HEK293T (cell line): ENCODE data around the gene NBEA.

Source experiments
- CTCF ChIA-PET: fragments of 350-600 bp; formaldehyde crosslinking; extraction: SDS; loops from one replicate; lab custom pipeline; 2021; ENCODE audit warnings: antibody characterized with exemption, inconsistent platforms; lab: Yijun Ruan, JAX
- POLR2A ChIA-PET: fragments of 350-600 bp; formaldehyde crosslinking; extraction: SDS; loops from one replicate; lab custom pipeline; 2020; ENCODE audit warnings: antibody characterized with exemption, inconsistent platforms; lab: Yijun Ruan, JAX
- DNase-seq: peaks from one replicate; pipeline ENCODE4 v3.0.0; 2012; ENCODE audit warnings: mixed read lengths; ENCODE audit errors: extremely low spot score
- ARNT ChIP-seq: fragments of 450-650 bp; IDR thresholded peaks from 2 replicates; pipeline ENCODE4 v1.6.1; 2017; ENCODE audit warnings: mild to moderate bottlenecking
- BHLHE40 ChIP-seq: fragments of 450-650 bp; IDR thresholded peaks from 2 replicates; pipeline ENCODE4 v1.6.1; 2016; ENCODE audit warnings: mild to moderate bottlenecking, moderate library complexity, borderline replicate concordance
- CTBP1 ChIP-seq: fragments of 450-650 bp; IDR thresholded peaks from 2 replicates; pipeline ENCODE4 v1.6.1; 2016; ENCODE audit warnings: borderline replicate concordance
- ELF4 ChIP-seq: fragments of 450-650 bp; IDR thresholded peaks from 2 replicates; pipeline ENCODE4 v1.6.1; 2017; ENCODE audit warnings: antibody characterized with exemption
- FOXA1 ChIP-seq: fragments of 450-650 bp; IDR thresholded peaks from 2 replicates; pipeline ENCODE4 v1.6.1; 2016; ENCODE audit warnings: mild to moderate bottlenecking
- FOXK2 ChIP-seq: fragments of 450-650 bp; IDR thresholded peaks from 2 replicates; pipeline ENCODE4 v1.6.1; 2016; ENCODE audit warnings: mild to moderate bottlenecking
- FOXM1 ChIP-seq: fragments of 450-650 bp; IDR thresholded peaks from 2 replicates; pipeline ENCODE4 v1.6.1; 2017; ENCODE audit warnings: mild to moderate bottlenecking, borderline replicate concordance
- HDGF ChIP-seq: fragments of 450-650 bp; IDR thresholded peaks from 2 replicates; pipeline ENCODE4 v1.6.1; 2017; ENCODE audit warnings: antibody characterized with exemption, borderline replicate concordance
- L3MBTL2 ChIP-seq: fragments of 450-650 bp; conservative IDR thresholded peaks from 2 replicates; pipeline ENCODE4 v1.6.1; 2016; ENCODE audit warnings: mild to moderate bottlenecking
- LEF1 ChIP-seq: fragments of 450-650 bp; IDR thresholded peaks from 2 replicates; pipeline ENCODE4 v1.6.1; 2017; ENCODE audit warnings: mild to moderate bottlenecking, borderline replicate concordance
- NFRKB ChIP-seq: fragments of 450-650 bp; IDR thresholded peaks from 2 replicates; pipeline ENCODE4 v1.6.1; 2016; ENCODE audit warnings: mild to moderate bottlenecking, moderate library complexity
- SP1 ChIP-seq: fragments of 450-650 bp; IDR thresholded peaks from 2 replicates; pipeline ENCODE4 v1.6.1; 2017
- SUZ12 ChIP-seq: fragments of 450-650 bp; IDR thresholded peaks from 2 replicates; pipeline ENCODE4 v1.6.1; 2016; ENCODE audit warnings: mild to moderate bottlenecking
- TARDBP ChIP-seq: fragments of 450-650 bp; IDR thresholded peaks from 2 replicates; pipeline ENCODE4 v1.6.1; 2016
- ZNF384 ChIP-seq: fragments of 450-650 bp; IDR thresholded peaks from 2 replicates; pipeline ENCODE4 v1.6.1; 2016
- TF ChIP-seq, protein P1 (sequence below): fragments of 450-650 bp; IDR thresholded peaks from 2 replicates; pipeline ENCODE4 v1.6.1; 2016

Gene NBEA

DNA sequence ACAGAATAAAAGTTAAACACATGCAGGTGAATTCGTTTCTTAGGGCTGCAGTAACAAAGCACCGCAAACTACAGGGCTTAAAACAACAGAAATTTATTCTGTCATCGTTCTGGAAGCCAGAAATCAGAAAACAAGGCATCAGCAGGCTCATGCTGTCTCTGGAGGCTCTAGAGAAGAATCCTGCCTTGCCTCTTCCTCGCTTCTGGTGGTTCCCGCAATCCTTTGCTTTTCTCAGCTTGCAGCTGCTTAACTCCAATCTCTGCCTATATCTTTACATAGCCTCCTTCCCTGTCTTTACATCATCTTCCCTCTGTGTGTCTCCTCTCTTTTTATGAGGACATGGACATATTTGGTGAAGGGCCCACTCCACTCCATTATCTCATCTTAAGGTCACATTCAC is 6.2 kb upstream of the NBEA start:
- TF ChIP-seq FOXK2 (no peak), TARDBP (no peak), ZNF384 (no peak), ELF4 (no peak), ARNT (no peak), BHLHE40 (no peak), SUZ12 (no peak), HDGF (no peak), SP1 (no peak), NFRKB (no peak), CTBP1 (no peak), LEF1 (no peak), L3MBTL2 (no peak)
- TF ChIP-seq, protein P1, sequence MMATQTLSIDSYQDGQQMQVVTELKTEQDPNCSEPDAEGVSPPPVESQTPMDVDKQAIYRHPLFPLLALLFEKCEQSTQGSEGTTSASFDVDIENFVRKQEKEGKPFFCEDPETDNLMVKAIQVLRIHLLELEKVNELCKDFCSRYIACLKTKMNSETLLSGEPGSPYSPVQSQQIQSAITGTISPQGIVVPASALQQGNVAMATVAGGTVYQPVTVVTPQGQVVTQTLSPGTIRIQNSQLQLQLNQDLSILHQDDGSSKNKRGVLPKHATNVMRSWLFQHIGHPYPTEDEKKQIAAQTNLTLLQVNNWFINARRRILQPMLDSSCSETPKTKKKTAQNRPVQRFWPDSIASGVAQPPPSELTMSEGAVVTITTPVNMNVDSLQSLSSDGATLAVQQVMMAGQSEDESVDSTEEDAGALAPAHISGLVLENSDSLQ: no peak

DNA sequence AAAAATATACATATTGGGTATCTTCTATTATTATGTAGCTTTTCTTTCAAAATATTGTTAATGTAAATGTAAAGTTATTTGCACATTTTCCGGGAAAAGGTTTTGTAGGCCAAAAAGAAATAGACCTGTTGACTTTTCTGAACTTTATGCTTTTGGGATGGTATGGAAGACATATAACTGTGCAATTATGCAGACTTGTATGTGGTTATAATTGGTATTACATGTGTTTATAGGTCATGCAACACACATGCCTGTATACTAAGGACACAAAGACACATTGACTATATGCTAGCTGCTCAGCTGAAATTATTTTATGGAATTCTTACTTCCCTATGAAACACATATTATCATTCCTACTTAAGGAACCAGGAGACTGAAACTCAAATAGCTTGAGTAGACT is 2.3 kb upstream of the NBEA start:
- DNase-seq: no peak
- TF ChIP-seq FOXM1: no peak
- TF ChIP-seq LEF1: no peak
- no peak for TF ChIP-seq ZNF384
- TF ChIP-seq SP1: no peak
- TF ChIP-seq NFRKB: no peak
- TF ChIP-seq L3MBTL2: no peak
- no peak for TF ChIP-seq FOXK2
- no peak for TF ChIP-seq ELF4
- TF ChIP-seq, protein P1: no peak
- TF ChIP-seq TARDBP: no peak
- TF ChIP-seq BHLHE40: no peak
- TF ChIP-seq CTBP1: no peak
- TF ChIP-seq HDGF: no peak
- TF ChIP-seq ARNT: no peak
- ChIA-PET POLR2A (no interaction called here), CTCF (no interaction called here)

More for the DNA sequence above, 6.2 kb upstream of the NBEA start:
- POLR2A ChIA-PET: no interaction called here
- no peak for DNase-seq
- CTCF ChIA-PET: no interaction called here

DNA sequence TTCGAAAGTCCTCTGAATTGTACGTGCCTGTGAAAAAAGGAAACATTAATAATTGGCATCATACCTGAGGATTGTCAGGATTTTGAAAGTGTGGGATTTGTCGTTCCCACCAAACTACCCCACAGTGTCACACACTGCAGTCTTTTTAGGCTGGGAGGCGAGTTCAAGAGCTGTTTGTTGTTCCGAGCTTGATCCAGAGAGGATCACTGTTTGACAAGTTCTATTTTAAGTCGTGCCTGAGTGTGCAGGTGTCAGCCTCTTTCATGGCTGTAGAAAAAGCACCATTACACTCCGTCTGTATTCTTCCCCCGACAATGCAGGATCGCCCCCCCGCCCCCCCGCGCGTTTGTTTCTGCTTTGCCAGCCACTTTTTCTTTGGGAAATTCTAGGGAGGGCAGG is 635 bp upstream of the NBEA start:
- POLR2A ChIA-PET: no interaction called here
- no peak for TF ChIP-seq CTBP1
- TF ChIP-seq LEF1: no peak
- TF ChIP-seq, protein P1: no peak
- no peak for TF ChIP-seq ZNF384
- no peak for TF ChIP-seq SP1
- TF ChIP-seq SUZ12: no peak
- no peak for TF ChIP-seq HDGF
- no peak for TF ChIP-seq ELF4
- TF ChIP-seq TARDBP: no peak
- no peak for TF ChIP-seq BHLHE40
- no peak for TF ChIP-seq L3MBTL2
- TF ChIP-seq FOXA1: no peak
- no peak for TF ChIP-seq FOXM1
- no peak for TF ChIP-seq ARNT
- no peak for TF ChIP-seq FOXK2
- no peak for TF ChIP-seq NFRKB
- peak; percentile 8 for DNase-seq
- CTCF ChIA-PET: no interaction called here

DNA sequence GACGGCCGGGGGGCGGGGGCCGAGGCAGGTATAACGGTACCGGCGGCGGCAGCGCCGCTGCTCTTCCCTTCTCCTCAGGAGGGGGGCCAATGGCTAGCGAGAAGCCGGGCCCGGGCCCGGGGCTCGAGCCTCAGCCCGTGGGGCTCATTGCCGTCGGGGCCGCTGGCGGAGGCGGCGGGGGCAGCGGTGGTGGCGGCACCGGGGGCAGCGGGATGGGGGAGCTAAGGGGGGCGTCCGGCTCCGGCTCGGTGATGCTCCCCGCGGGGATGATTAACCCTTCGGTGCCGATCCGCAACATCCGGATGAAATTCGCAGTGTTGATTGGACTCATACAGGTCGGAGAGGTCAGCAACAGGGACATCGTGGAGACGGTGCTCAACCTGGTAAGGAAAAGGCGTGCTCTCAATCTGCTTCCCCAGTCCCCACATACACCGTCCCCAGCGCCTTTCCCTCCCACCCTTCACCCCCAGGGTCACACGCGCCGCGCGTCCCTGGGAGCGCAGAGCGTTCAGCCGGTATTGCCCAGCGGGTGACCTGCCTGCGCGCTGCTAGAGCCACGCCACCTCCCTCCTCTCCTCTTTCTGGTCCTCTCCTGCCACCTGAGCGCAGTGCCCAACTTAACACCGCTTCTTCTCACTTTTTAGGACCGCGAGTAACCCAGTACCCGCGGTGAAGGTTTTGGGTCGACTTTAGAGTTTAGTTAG is 814 bp downstream of the NBEA start:
- DNase-seq: peak; percentile 49
- ChIA-PET POLR2A (no interaction called here), CTCF (no interaction called here)

DNA sequence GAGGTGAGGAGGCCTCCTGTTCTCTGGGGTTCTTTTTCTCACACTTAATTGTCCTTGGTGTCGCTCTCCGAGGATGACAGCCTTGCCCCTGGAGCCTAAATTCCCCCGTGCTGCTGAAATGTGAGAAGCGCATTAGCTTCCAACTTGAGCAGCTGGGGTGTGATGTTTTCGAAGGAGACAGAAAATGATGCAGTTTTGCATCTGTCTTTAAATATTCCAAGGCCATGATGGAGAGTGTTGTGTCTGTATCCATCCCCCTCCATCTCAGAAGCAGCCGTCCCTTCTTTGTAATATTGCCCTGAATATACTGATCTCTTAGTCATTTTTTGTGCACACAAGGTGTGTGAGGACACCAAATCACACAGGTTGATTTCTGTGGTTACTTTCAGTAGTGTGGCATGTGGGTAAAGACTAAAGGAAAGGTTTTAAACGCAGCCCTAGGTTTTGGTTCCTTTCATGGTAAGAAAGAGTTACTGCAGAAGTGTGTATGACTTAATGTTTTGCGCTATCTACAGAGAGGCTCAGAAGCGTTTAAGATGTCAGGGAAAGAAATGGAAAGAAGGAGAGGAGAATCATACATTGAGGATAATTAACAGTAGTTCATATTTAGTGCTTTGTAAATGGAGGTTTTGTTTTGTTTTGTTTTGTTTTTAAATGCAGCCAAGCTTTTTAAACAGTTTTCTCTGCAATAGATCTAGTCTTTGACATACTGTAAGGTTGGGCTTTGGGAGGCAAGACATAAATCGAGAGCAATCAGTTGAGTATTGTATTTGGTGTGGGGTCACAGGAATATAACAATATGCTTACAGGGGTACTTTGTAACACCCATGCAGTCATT is 1.6 kb downstream of the NBEA start:
- POLR2A ChIA-PET: no interaction called here
- peak; percentile 8 for DNase-seq

More for the DNA sequence above, 814 bp downstream of the NBEA start:
- TF ChIP-seq HDGF: no peak
- TF ChIP-seq L3MBTL2: 0 out of 2 replicates have a peak, but pooled peaks have one; percentile 15

DNA sequence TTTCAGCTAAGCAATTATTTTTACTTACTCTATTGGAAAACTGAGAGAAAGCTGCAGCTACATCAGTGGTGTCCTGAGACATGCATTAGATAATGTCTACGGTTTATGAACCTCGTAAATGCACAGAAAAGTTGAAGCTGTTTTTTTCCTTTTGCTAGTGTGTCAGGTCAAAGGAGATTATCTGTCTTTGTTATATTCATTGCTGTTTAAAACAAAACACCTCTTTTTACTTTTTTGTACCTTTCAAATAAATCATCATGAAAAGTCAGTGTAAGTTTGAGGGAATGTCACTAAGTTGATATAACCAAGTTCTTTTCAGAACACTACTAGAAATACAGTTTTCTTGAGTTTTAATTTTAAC is 2.2 kb downstream of the NBEA start:
- TF ChIP-seq CTBP1 (no peak), ZNF384 (no peak), FOXA1 (no peak), ELF4 (no peak), NFRKB (no peak), SUZ12 (no peak), ARNT (no peak), LEF1 (no peak), FOXM1 (no peak), FOXK2 (no peak)
- TF ChIP-seq, protein P1: no peak
- ChIA-PET CTCF (no interaction called here), POLR2A (no interaction called here)
- no peak for DNase-seq

More for the DNA sequence above, 1.6 kb downstream of the NBEA start:
- CTCF ChIA-PET: no interaction called here
- TF ChIP-seq L3MBTL2: no peak
